HCT116 (cell line): Measurements from ENCODE around the gene GNG7. TPM values are rescaled to one million over a fixed set of nuclear protein-coding genes. Genes with fewer than 3 reads are reported as not detected.

Source experiments
- ATAC-seq: fragments of 200-7000 bp; cut with Tn5 transposase; 2 replicates; pipeline ENCODE4 v1.9.1; 2020; ENCODE audit warnings: mild to moderate bottlenecking, moderate library complexity
- BruUV-seq: library from RNA; stranded (reverse); fragments of 400-500 nt; replicated peaks from 2 replicates; lab custom pipeline; 2021; lab: Mats Ljungman, UMichigan
- CTCF ChIA-PET: fragments of 300-600 bp; sonication (Branson Sonifier 250); formaldehyde crosslinking; loops from one replicate; lab custom pipeline; 2021; ENCODE audit warnings: antibody characterized with exemption; lab: Charles Lee
- POLR2A ChIA-PET: fragments of 300-600, 350-600 bp; sonication (Branson Sonifier 250); formaldehyde crosslinking; loops from one replicate; lab custom pipeline; 2021; ENCODE audit warnings: antibody characterized with exemption; lab: Charles Lee
- RAD21 ChIA-PET, 2 experiments: fragments of 300-600 bp; sonication (Branson Sonifier 250); formaldehyde crosslinking; loops; one replicate each; lab custom pipeline; 2023; ENCODE audit warnings: low total read pairs in 2 of 2; ENCODE audit not compliant: uncharacterized antibody in 2 of 2, unreplicated experiment in 2 of 2, low non-redundant PET in 1 of 2; lab: Charles Lee
- DNase-seq: peaks from one replicate; pipeline ENCODE4 v3.0.0-alpha.2; 2010; ENCODE audit warnings: low read depth, low spot score
- H2AFZ ChIP-seq: fragments of 200-600 bp; shearing (Covaris generic), sonication (generic); 2 replicates; pipeline ENCODE4 v1.6.1; 2017; ENCODE audit warnings: low read depth, mixed run types, mixed read lengths, antibody characterized with exemption, low read length; ENCODE audit not compliant: poor library complexity, severe bottlenecking
- H3K27ac ChIP-seq: 2 replicates; pipeline ENCODE4 v1.5.1; 2012; ENCODE audit warnings: low read depth, low read length
- H3K27me3 ChIP-seq: fragments of 200-600 bp; sonication (generic); 2 replicates; pipeline ENCODE4 v1.6.1; 2016; ENCODE audit warnings: mixed run types, low read length, mixed read lengths; ENCODE audit not compliant: insufficient read depth
- H3K36me3 ChIP-seq, 2 experiments: fragments of 200-500 bp in 1 of 2; fragments of 200-600 bp in 1 of 2; sonication (Bioruptor generic) in 1 of 2; sonication (generic) in 1 of 2; 2 replicates each; pipeline versions ENCODE4 v1.5.1 to v1.6.1; 2014 to 2016; ENCODE audit warnings: low read length in 2 of 2, inconsistent platforms in 1 of 2, mixed read lengths in 1 of 2, mixed run types in 1 of 2; ENCODE audit not compliant: insufficient read depth in 2 of 2, control insufficient read depth in 1 of 2
- H3K4me1 ChIP-seq, 2 experiments: fragments of 200-600 bp in 1 of 2; sonication (generic) in 1 of 2; 2 replicates each; pipeline versions ENCODE4 v1.5.1 to v1.6.1; 2012 to 2017; ENCODE audit warnings: low read length in 2 of 2, inconsistent platforms in 1 of 2, mild to moderate bottlenecking in 1 of 2, mixed read lengths in 1 of 2, mixed run types in 1 of 2, moderate library complexity in 1 of 2; ENCODE audit not compliant: insufficient read depth in 2 of 2, control insufficient read depth in 1 of 2
- H3K4me2 ChIP-seq: fragments of 200-600 bp; sonication (generic); 2 replicates; pipeline ENCODE4 v1.6.1; 2017; ENCODE audit warnings: mixed run types, low read length, mixed read lengths
- H3K4me3 ChIP-seq, 2 experiments: fragments of 200-600 bp in 1 of 2; sonication (generic) in 1 of 2; replicated peaks in 1 of 2; 2 replicates each; pipeline ENCODE4 v1.5.1; 2011 to 2016; ENCODE audit warnings: low read length in 2 of 2, control low read depth in 1 of 2, low read depth in 1 of 2, mild to moderate bottlenecking in 1 of 2, mixed read lengths in 1 of 2, mixed run types in 1 of 2
- H3K79me2 ChIP-seq: fragments of 200-600 bp; sonication (generic); 2 replicates; pipeline ENCODE4 v1.6.1; 2017; ENCODE audit warnings: mild to moderate bottlenecking, mixed run types, low read length, moderate library complexity, mixed read lengths; ENCODE audit not compliant: insufficient read depth
- H3K9ac ChIP-seq: fragments of 200-600 bp; sonication (generic); 2 replicates; pipeline ENCODE4 v1.6.1; 2016; ENCODE audit warnings: low read length, mixed read lengths
- H3K9me2 ChIP-seq: fragments of 200-600 bp; sonication (generic), shearing (Covaris generic); 2 replicates; pipeline ENCODE4 v1.6.1; 2017; ENCODE audit warnings: mixed run types, mild to moderate bottlenecking, moderate library complexity; ENCODE audit not compliant: insufficient read depth
- H3K9me3 ChIP-seq, 2 experiments: fragments of 200-500 bp in 1 of 2; fragments of 200-600 bp in 1 of 2; sonication (Bioruptor generic) in 1 of 2; sonication (generic) in 1 of 2; 2 replicates each; pipeline ENCODE4 v1.6.1; 2014 to 2017; ENCODE audit warnings: low read length in 2 of 2, mixed read lengths in 2 of 2, inconsistent platforms in 1 of 2, low read depth in 1 of 2, mild to moderate bottlenecking in 1 of 2, mixed run types in 1 of 2, moderate library complexity in 1 of 2; ENCODE audit not compliant: control insufficient read depth in 1 of 2, insufficient read depth in 1 of 2
- H4K20me1 ChIP-seq: fragments of 200-600 bp; sonication (generic), shearing (Covaris generic); 2 replicates; pipeline ENCODE4 v1.6.1; 2017; ENCODE audit warnings: mixed run types, mild to moderate bottlenecking, moderate library complexity; ENCODE audit not compliant: insufficient read depth
- CTCF ChIP-seq, 3 experiments: fragments of 200-600 bp in 1 of 3; sonication (generic) in 1 of 3; IDR thresholded peaks in 2 of 3; conservative IDR thresholded peaks in 1 of 3; 2 replicates each; pipeline ENCODE4 v1.5.1; 2012 to 2017; ENCODE audit warnings: low read depth in 2 of 3, low read length in 2 of 3, antibody characterized with exemption in 1 of 3, borderline replicate concordance in 1 of 3, control low read depth in 1 of 3, mild to moderate bottlenecking in 1 of 3, mixed read lengths in 1 of 3, mixed run types in 1 of 3, moderate library complexity in 1 of 3; ENCODE audit not compliant: insufficient read depth in 1 of 3
- POLR2AphosphoS5 ChIP-seq: IDR thresholded peaks from 2 replicates; pipeline ENCODE4 v1.6.1; 2011; ENCODE audit warnings: mild to moderate bottlenecking, low read depth, low read length, moderate library complexity
- TCF7L2 ChIP-seq: IDR thresholded peaks from 2 replicates; pipeline ENCODE4 v1.7.0; 2011; ENCODE audit warnings: borderline replicate concordance, inconsistent platforms; ENCODE audit not compliant: insufficient read depth, insufficient read length; ENCODE audit errors: extremely low read depth
- ZFX ChIP-seq: fragments of 450-650 bp; IDR thresholded peaks from 2 replicates; pipeline ENCODE4 v1.6.1; 2017
- intact Hi-C: fragments of 100-400 bp; cut with micrococcal nuclease; formaldehyde crosslinking; loops from 2 replicates; pipeline ENCODE4 v1.10.0; 2022
- total RNA-seq: library from RNA; stranded (reverse); gene quantifications from one replicate; pipeline ENCODE4 v1.2.1, GENCODE V29; 2021; ENCODE audit not compliant: unreplicated experiment

Gene GNG7
- total RNA-seq, 1 experiment from 2014 or later, result 11.3 TPM

DNA sequence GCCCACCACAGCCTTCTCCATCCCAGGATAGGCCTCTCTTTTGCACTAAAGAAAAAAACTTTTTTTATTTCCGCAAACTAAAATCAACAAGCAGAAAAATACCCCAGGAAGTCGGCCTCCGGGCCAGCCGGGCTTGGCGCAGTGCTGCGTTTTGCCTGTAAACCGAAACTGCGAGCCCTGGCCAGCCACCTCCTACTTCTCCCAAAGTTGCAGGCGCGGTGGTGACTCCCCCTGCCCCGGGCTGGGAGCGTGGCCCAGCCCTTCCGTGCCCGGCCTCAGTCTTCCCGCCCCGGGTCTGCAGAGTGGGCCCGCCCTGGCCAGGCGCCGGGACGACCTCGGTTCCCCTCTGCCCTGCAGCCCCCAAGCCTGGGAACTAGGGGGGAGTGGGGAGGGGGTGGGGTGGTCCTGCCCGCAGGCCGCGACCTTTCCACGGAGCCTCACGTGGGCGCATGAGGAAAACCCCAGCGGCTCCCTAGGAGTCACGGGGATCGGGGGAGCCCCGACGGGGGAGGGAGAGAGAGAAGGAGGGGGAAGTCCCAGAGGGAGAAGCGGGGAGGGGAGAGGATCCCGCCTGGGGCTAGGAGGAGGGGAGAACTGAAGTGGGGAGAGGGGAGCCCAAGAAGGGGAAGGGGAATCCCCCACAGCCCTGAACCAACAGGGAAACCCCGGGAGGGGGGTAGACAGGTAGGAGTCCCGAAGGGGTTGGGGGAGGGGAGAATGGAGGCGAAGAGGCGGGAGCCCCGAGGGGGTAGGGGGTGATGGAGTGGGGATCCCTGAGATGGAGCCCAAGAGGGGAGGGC, 223.5 kb downstream of the GNG7 start:
- RAD21 ChIA-PET, result no interaction called here
- no peak overlapping the region for H2AFZ ChIP-seq
- ATAC-seq, result no peak
- no peak overlapping the region for H3K27ac ChIP-seq
- H3K79me2 ChIP-seq, result peaks cover 24% of the 10 kb centered on the region
- no peaks in the 10 kb centered on the region for H3K27me3 ChIP-seq
- H3K9me2 ChIP-seq, result no peaks in the 10 kb centered on the region
- H3K9me3 ChIP-seq, result no peaks in the 10 kb centered on the region
- peaks cover 14% of the 10 kb centered on the region; the same call in 1 of the 2 replicates for H4K20me1 ChIP-seq
- POLR2A ChIA-PET, result interaction anchor here (1.0 to 4.0 kb wide), 4 partner anchors 24 to 101 kb away, joined by 3 to 91 read pairs (median 39); no protein-coding TSS in a partner anchor
- no TSS peak for BruUV-seq
- TF ChIP-seq ZFX (no peak), TCF7L2 (no peak), POLR2AphosphoS5 (peak; percentile 1; the same call in 1 of the 2 replicates), CTCF (IDR thresholded peaks at IDR 0.05 in 2 of 3, conservative IDR thresholded peaks at IDR 0.05 in 1 of 3; ENCODE audit: borderline replicate concordance in 1 of 3, insufficient read depth in 1 of 3, low read depth in 2 of 3, low read length in 2 of 3) (no peak)
- no peak overlapping the region for H3K4me3 ChIP-seq
- intact Hi-C loops, result no loop called here
- CTCF ChIA-PET, result interaction anchor here (1.4 kb wide), 1 partner anchor 132 kb away, joined by 4 read pairs; no protein-coding TSS in a partner anchor
- no peak for DNase-seq
- H3K4me1 ChIP-seq, result peaks cover 18 to 41% of the 10 kb centered on the region in 2 experiments
- H3K36me3 ChIP-seq, result peaks cover 2 to 20% of the 10 kb centered on the region in 2 experiments; a peak in 1 of 4 replicates
- no peak overlapping the region for H3K4me2 ChIP-seq
- H3K9ac ChIP-seq, result no peak overlapping the region
